ENCODE results near the gene CNNM3.
A peak's percentile ranks its signal among the peaks of the same experiment; 100 is the strongest.

CNNM3 gene

DNA sequence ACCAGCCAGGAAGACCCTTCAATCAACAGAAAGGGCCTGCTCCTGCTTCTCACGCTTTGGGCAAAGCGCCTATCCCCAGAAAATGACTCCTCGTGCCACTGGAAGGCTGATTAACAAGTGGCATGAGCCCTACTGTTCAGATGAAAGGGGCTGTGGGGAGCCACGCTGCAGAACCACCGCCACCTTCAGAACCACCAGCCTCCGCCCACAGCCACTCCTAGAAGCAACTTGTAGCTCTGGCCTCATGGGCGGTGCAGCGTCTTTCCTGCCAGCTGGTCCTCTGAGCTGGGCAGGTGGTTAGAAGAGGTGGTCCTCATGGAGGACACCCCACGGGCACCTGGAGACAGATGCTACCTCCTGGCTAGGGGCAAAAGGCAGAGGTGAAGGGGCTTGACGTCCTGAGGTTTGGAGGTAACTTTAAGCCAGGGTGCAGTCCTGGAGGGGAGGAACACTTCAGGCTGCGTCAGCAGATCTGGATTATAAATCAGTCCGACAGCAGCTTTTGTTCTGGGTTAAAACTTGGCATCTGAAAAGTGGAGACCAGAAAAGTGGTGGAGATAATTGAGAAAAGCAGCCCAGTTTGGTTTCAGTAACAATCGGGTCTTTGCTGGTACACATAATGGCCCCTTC is 54.7 kb downstream of the CNNM3 start:
- DNase-seq (ENCODE audit: insufficient read length) (no peak), FAIRE-seq (no peak)
- TF ChIP-seq POLR2A (IDR thresholded peaks at IDR 0.05; ENCODE audit: low read depth, low read length) (no peak), POLR2AphosphoS5 (IDR thresholded peaks at IDR 0.05; ENCODE audit: low read depth, low read length) (no peak), TAF1 (IDR thresholded peaks at IDR 0.05; ENCODE audit: borderline replicate concordance, low read depth, low read length) (no peak)

DNA sequence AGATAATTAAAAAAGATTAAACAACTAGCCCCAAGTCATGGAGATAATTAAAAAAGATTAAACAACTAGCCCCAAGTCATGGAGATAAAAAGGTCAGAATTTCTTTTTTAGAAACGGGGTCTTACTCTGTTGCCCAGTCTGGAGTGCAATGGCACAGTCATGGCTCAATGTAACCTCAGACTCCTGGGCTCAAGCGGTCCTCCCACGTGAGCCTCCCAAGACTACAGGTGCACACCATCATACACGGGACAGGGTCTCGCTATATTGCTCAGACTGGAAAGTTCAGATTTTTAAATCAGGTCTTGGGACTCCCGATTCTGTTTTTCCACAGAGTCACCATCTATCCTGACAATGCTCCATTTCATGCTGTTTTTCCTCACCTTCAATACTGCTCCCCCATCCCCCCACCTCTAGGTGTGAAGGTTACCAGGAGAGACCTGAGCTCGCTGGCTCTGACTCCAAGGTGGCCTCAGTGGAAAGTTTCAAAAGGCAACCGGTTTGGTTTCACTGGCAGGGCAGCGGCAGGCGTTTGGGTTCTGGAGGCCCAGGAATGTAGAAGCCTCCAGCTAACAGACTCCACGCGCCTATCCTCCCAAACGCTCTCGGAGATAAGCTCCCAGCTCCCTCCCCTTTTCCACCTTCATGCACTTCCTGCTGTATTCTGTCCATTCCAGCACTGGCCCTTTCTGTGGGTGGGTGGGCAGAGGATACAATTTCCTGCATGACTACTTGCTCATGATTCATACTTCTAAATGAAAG is 56.7 kb downstream of the CNNM3 start:
- DNase-seq (ENCODE audit: insufficient read length) (no peak), FAIRE-seq (no peak)
- TF ChIP-seq TAF1 (IDR thresholded peaks at IDR 0.05; ENCODE audit: borderline replicate concordance, low read depth, low read length), result no peak
- TF ChIP-seq POLR2AphosphoS5 (IDR thresholded peaks at IDR 0.05; ENCODE audit: low read depth, low read length), result no peak
- no peak for TF ChIP-seq POLR2A (IDR thresholded peaks at IDR 0.05; ENCODE audit: low read depth, low read length)

- no peak for TF ChIP-seq POLR2AphosphoS5 (IDR thresholded peaks at IDR 0.05; ENCODE audit: low read depth, low read length)
- TF ChIP-seq TAF1 (IDR thresholded peaks at IDR 0.05; ENCODE audit: borderline replicate concordance, low read depth, low read length), result no peak
- no peak for TF ChIP-seq POLR2A (IDR thresholded peaks at IDR 0.05; ENCODE audit: low read depth, low read length)
- FAIRE-seq (no peak), DNase-seq (ENCODE audit: insufficient read length) (no peak)
Measured at GRCh38 chr2:96873651-96874096, 57.6 kb downstream of the CNNM3 start.

- FAIRE-seq (peak; percentile 94), DNase-seq (ENCODE audit: insufficient read length) (no peak)
- TF ChIP-seq POLR2AphosphoS5 (IDR thresholded peaks at IDR 0.05; ENCODE audit: low read depth, low read length) (no peak), POLR2A (IDR thresholded peaks at IDR 0.05; ENCODE audit: low read depth, low read length) (peak; percentile 38; the same call in 1 of the 2 replicates), TAF1 (IDR thresholded peaks at IDR 0.05; ENCODE audit: borderline replicate concordance, low read depth, low read length) (no peak)
Measured at GRCh38 chr2:96874198-96874831, 58.2 kb downstream of the CNNM3 start.

DNA sequence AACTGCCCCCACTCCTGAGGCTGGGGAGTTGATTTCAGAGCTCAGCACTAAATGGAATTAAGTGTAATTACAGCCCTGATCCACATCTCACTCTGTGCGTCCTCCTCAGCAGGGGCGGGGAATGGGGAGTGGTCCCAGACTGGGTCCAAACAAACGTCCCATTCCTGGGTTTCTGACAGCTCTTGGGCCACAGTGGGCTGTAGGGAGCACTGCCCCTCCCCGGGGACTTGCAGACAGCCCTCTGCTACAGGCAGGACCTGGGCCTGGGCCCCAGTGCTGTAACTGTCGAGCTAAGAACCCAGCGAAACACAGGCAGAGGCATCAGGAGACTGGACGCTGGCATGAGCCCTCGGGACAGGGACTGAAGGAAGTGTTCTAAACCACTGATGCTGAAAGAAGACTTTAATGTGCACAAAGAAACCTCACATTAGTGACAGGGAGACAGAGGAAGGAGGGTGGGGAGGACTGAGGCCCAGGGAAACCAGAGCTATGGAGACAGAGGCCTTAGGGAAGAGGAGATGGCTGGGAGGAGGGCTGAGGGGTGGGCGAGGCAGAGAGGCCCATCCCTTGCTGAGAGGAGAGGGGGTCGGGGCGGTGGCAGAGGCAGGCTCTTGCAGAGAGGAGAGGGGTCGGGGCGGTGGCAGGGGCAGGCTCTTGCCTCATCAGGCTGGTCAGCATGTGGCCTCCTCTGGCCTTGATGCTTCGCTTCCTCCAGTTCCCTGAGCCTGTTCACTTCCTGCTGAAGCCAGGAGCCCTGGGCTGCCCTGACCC is 59.6 kb downstream of the CNNM3 start:
- TF ChIP-seq POLR2AphosphoS5 (IDR thresholded peaks at IDR 0.05; ENCODE audit: low read depth, low read length), result no peak
- no peak for TF ChIP-seq POLR2A (IDR thresholded peaks at IDR 0.05; ENCODE audit: low read depth, low read length)
- no peak for TF ChIP-seq TAF1 (IDR thresholded peaks at IDR 0.05; ENCODE audit: borderline replicate concordance, low read depth, low read length)
- DNase-seq (ENCODE audit: insufficient read length) (no peak), FAIRE-seq (no peak)

- no peak for DNase-seq (ENCODE audit: insufficient read length)
- no peak for FAIRE-seq
- no peak for TF ChIP-seq POLR2AphosphoS5 (IDR thresholded peaks at IDR 0.05; ENCODE audit: low read depth, low read length)
- TF ChIP-seq TAF1 (IDR thresholded peaks at IDR 0.05; ENCODE audit: borderline replicate concordance, low read depth, low read length), result no peak
- no peak for TF ChIP-seq POLR2A (IDR thresholded peaks at IDR 0.05; ENCODE audit: low read depth, low read length)
Measured at GRCh38 chr2:96876269-96877041, 60.4 kb downstream of the CNNM3 start.

GRCh38 chr2:96877042-96877451 is 61.0 kb downstream of the CNNM3 start:
- DNase-seq (ENCODE audit: insufficient read length), result no peak
- TF ChIP-seq TAF1 (IDR thresholded peaks at IDR 0.05; ENCODE audit: borderline replicate concordance, low read depth, low read length) (no peak), POLR2A (IDR thresholded peaks at IDR 0.05; ENCODE audit: low read depth, low read length) (no peak), POLR2AphosphoS5 (IDR thresholded peaks at IDR 0.05; ENCODE audit: low read depth, low read length) (no peak)
- FAIRE-seq, result no peak

- DNase-seq (ENCODE audit: insufficient read length) (no peak), FAIRE-seq (no peak)
- TF ChIP-seq TAF1 (IDR thresholded peaks at IDR 0.05; ENCODE audit: borderline replicate concordance, low read depth, low read length), result no peak
- no peak for TF ChIP-seq POLR2AphosphoS5 (IDR thresholded peaks at IDR 0.05; ENCODE audit: low read depth, low read length)
- no peak for TF ChIP-seq POLR2A (IDR thresholded peaks at IDR 0.05; ENCODE audit: low read depth, low read length)
Measured at GRCh38 chr2:96877631-96878092, 61.6 kb downstream of the CNNM3 start.

- TF ChIP-seq POLR2AphosphoS5 (IDR thresholded peaks at IDR 0.05; ENCODE audit: low read depth, low read length) (no peak), POLR2A (IDR thresholded peaks at IDR 0.05; ENCODE audit: low read depth, low read length) (no peak), TAF1 (IDR thresholded peaks at IDR 0.05; ENCODE audit: borderline replicate concordance, low read depth, low read length) (no peak)
- FAIRE-seq (no peak), DNase-seq (ENCODE audit: insufficient read length) (no peak)
Measured at GRCh38 chr2:96878171-96878570, 62.1 kb downstream of the CNNM3 start.

DNA sequence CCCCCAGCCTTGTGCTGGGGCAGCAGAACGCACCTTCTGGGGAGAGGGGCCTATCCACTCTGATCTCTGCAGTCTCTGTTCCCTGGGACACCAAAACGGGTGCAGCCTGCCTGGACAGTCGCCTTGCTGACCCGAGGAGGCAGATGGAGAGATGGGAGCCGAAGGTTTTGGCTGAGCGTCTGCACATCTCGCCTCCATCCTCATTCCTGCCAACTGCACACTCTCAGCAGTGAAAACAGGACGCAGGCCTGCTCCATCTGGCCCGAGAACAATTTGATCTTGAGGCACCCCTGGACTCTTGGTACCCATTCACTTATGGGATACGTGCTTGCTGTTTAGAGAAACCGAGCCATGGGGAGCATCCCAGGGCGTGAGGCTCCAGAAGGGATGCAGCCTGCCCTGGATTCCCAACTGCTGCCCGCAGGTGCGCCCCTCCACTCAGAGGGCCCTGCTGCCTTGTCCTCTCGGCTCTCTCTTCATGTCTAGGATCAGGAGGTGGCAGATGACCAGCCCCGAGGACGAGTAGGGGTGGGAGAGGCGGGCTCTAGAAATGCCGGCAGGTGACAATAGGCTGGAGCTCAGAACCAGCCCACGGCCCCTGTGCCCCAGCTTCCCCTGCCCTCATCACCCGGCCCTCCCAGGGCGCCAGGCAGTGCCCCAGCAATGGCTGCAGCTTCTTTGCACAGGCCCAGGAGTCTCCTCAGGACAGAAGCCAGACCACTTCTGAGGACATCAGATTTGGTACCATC is 62.9 kb downstream of the CNNM3 start:
- DNase-seq (ENCODE audit: insufficient read length) (no peak), FAIRE-seq (no peak)
- TF ChIP-seq POLR2AphosphoS5 (IDR thresholded peaks at IDR 0.05; ENCODE audit: low read depth, low read length) (no peak), POLR2A (IDR thresholded peaks at IDR 0.05; ENCODE audit: low read depth, low read length) (no peak), TAF1 (IDR thresholded peaks at IDR 0.05; ENCODE audit: borderline replicate concordance, low read depth, low read length) (no peak)

Data from GM12892 (cell line).